T-helper 1 cell (primary cell): Measurements from ENCODE around the gene RAPGEF1.
"Not testable (repeated sequence)": the region's sequence is repeated elsewhere in the genome, so short reads cannot be mapped to it uniquely, and the experiment has no call there.

ENCODE experiments used
- DNase-seq, 5 donors: peaks; one replicate each; pipeline ENCODE4 v3.0.0-alpha.2; 2012 to 2020

The RAPGEF1 gene

GRCh38 chr9:131688377-131688776 is 51.5 kb downstream of the RAPGEF1 start:
- no peak for DNase-seq

- DNase-seq = no peak
These were observed 53.8 kb downstream of the RAPGEF1 start for GRCh38 chr9:131685753-131686706.

GRCh38 chr9:131683094-131683493 is 56.8 kb downstream of the RAPGEF1 start:
- not testable (repeated sequence) for DNase-seq

GRCh38 chr9:131682261-131682660 is 57.6 kb downstream of the RAPGEF1 start:
- DNase-seq = no peak

GRCh38 chr9:131681826-131682225 is 58.0 kb downstream of the RAPGEF1 start:
- DNase-seq = not testable (repeated sequence)

- DNase-seq = not testable (repeated sequence)
These were observed 58.8 kb downstream of the RAPGEF1 start for GRCh38 chr9:131681108-131681507.

GRCh38 chr9:131679261-131680020 is 60.4 kb downstream of the RAPGEF1 start:
- DNase-seq = no peak

- peak in 4 of 5 donors; percentile 42 to 92 (median 52) for DNase-seq
These were observed 61.3 kb downstream of the RAPGEF1 start for GRCh38 chr9:131678499-131679111.

- DNase-seq = peak in 1 of 5 donors; percentile 70
These were observed 62.3 kb downstream of the RAPGEF1 start for GRCh38 chr9:131677444-131678180.

- DNase-seq = peak in 1 of 5 donors; percentile 22
These were observed 62.8 kb downstream of the RAPGEF1 start for GRCh38 chr9:131677049-131677443.

GRCh38 chr9:131676431-131676972 is 63.4 kb downstream of the RAPGEF1 start:
- DNase-seq = peak in 4 of 5 donors; percentile 41 to 70 (median 51)

- DNase-seq = no peak
These were observed 64.3 kb downstream of the RAPGEF1 start for GRCh38 chr9:131675437-131676022.

GRCh38 chr9:131674425-131675421 is 65.2 kb downstream of the RAPGEF1 start:
- DNase-seq = no peak

- no peak for DNase-seq
These were observed 66.3 kb downstream of the RAPGEF1 start for GRCh38 chr9:131673531-131673930.

- no peak for DNase-seq
These were observed 66.8 kb downstream of the RAPGEF1 start for GRCh38 chr9:131673068-131673467.

- no peak for DNase-seq
These were observed 67.4 kb downstream of the RAPGEF1 start for GRCh38 chr9:131672451-131672850.

- no peak for DNase-seq
These were observed 68.7 kb downstream of the RAPGEF1 start for GRCh38 chr9:131671133-131671520.

- DNase-seq = peak in 1 of 5 donors; percentile 32
These were observed 69.4 kb downstream of the RAPGEF1 start for GRCh38 chr9:131670247-131671132.
